Measurements from ENCODE around the gene FRYL.

DNA sequence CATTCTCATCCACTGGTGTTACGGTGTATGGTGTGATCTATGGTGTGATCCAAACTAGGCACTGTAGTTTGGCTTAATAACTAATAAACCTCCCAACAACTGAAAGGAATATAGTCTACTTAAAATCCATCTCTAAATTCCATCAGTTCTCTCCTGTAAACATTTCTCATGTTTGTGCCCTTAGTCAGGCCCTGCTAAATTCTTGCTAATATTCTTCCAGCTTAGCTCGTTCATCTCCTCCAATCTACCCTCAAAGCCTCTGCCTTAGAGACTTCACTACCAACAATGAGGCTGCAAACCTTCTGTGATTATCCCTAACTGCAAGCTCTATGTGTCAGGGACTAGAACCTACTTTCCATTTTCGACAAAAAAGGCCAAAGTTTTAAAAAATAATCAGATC, 261.9 kb downstream of the FRYL start:
- TF ChIP-seq, protein P1, sequence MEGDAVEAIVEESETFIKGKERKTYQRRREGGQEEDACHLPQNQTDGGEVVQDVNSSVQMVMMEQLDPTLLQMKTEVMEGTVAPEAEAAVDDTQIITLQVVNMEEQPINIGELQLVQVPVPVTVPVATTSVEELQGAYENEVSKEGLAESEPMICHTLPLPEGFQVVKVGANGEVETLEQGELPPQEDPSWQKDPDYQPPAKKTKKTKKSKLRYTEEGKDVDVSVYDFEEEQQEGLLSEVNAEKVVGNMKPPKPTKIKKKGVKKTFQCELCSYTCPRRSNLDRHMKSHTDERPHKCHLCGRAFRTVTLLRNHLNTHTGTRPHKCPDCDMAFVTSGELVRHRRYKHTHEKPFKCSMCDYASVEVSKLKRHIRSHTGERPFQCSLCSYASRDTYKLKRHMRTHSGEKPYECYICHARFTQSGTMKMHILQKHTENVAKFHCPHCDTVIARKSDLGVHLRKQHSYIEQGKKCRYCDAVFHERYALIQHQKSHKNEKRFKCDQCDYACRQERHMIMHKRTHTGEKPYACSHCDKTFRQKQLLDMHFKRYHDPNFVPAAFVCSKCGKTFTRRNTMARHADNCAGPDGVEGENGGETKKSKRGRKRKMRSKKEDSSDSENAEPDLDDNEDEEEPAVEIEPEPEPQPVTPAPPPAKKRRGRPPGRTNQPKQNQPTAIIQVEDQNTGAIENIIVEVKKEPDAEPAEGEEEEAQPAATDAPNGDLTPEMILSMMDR (IDR thresholded peaks at IDR 0.05) = no peak
- no peak for TF ChIP-seq POLR2A (IDR thresholded peaks at IDR 0.05)

All from adrenal gland (tissue), 5 donors.